B cell (primary cell): ENCODE results near the gene SLC52A1.

ENCODE experiments used
- CTCF ChIP-seq: fragments of 200-600 bp; IDR thresholded peaks from one replicate; pipeline ENCODE4 v1.8.0; 2022; ENCODE audit warnings: antibody characterized with exemption, mild to moderate bottlenecking
- EZH2 ChIP-seq: IDR thresholded peaks from 2 replicates; pipeline ENCODE4 v1.6.1; 2012; ENCODE audit warnings: borderline replicate concordance, low read depth, mild to moderate bottlenecking, moderate library complexity, low read length; ENCODE audit not compliant: insufficient read depth, poor library complexity, severe bottlenecking

- TF ChIP-seq CTCF: no peak
- no peak for TF ChIP-seq EZH2
These were observed 9.4 kb upstream of the SLC52A1 start for GRCh38 chr17:5044630-5045029.
